Right ventricle myocardium superior (tissue), 1 donor: Measurements from ENCODE around the gene CTSA. TPM values are rescaled to one million over a fixed set of nuclear protein-coding genes. Genes with fewer than 3 reads are reported as not detected.

Experiments
- ATAC-seq: fragments of 200-7000 bp; cut with Tn5 transposase; one replicate; pipeline ENCODE4 v1.9.1; 2020; ENCODE audit warnings: mild to moderate bottlenecking; ENCODE audit not compliant: poor library complexity
- DNase-seq: peaks from one replicate; pipeline ENCODE4 v3.0.0-alpha.2; 2020
- intact Hi-C: fragments of 100-400 bp; cut with DNase I; formaldehyde crosslinking; loops from one replicate; pipeline ENCODE4 v1.11.2; 2022
- total RNA-seq: library from RNA; stranded (reverse); fragmentation: NEBNext Ultra II Directional; extraction: Animal tissue kit (Norgen Biotek cat#: 25700); gene quantifications from one replicate; pipeline ENCODE4 v1.2.1, GENCODE V29; 2021
- donor health status: DM: no; HTN: yes; CAD: no; lungs with severe emphysema.

The CTSA gene
- total RNA-seq, 1 donor from 2014 or later = 113 TPM

DNA sequence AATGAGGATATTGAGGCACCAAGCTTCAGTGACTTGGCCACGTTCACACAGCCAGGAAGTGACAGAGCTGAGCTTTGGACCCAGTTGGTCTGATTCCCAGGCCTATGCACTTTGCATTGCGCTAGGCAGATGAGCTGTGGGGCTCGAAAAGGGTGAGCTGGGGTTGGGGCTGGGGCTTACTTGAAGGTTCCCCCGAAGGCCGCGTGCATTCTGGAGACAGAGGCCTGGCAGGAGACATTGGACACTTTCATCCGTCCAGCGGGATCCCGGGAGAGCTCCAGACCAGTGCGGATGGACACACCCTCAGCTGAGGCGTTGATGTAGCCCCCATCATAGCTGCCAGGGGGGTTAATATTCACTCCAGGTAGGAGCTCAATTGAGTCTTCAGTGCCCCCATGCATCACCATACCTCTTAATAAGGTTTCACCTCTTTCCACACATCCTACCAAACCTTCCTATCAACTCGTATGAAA is 18.2 kb downstream of the CTSA start:
- ATAC-seq (no peak), DNase-seq (no peak)
- intact Hi-C loops = no loop called here

DNA sequence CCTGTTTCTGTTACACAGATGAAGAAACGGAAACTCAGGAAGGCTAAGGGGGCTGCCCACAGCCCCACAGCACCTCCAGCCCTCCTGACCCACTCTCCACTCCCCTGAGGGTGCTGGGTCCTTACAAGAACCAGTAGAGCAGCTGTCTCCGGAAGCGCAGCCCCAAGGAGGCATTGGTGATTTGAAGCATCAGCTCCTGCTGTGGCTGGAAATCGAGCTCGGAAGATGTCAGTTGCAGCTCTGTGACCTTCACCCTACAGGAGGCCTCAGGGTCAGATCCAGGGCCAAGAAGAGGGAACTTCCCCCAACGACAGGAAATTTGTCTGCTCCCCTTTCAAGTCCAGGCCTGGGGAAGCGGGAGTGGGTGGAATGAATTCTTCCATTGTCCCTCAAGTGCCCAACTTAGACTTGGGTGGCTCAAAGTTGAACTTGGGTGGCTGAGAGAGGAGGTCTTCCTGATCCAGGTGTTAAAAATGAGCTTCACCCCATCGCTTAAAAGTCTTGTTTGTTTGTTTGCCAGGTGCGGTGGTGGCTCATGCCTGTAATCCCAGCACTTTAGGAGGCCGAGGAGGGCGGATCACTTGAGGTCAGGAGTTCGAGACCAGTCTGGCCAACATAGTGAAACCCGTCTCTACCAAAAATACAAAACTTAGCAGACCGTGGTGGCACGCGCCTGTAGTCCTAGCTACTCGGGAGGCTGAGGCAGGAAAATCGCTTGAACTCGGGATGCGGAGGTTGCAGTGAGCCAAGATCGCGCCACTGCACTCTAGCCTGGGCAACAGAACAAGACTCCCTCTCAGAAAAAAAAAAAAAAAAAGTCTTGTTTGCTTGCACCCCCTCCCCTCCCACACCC is 18.9 kb downstream of the CTSA start:
- ATAC-seq = no peak
- intact Hi-C loops = no loop called here
- DNase-seq = no peak

GRCh38 chr20:45910670-45911485 is 19.7 kb downstream of the CTSA start:
- DNase-seq (peak; percentile 97), ATAC-seq (peak; percentile 90)
- intact Hi-C loops = no loop called here

DNA sequence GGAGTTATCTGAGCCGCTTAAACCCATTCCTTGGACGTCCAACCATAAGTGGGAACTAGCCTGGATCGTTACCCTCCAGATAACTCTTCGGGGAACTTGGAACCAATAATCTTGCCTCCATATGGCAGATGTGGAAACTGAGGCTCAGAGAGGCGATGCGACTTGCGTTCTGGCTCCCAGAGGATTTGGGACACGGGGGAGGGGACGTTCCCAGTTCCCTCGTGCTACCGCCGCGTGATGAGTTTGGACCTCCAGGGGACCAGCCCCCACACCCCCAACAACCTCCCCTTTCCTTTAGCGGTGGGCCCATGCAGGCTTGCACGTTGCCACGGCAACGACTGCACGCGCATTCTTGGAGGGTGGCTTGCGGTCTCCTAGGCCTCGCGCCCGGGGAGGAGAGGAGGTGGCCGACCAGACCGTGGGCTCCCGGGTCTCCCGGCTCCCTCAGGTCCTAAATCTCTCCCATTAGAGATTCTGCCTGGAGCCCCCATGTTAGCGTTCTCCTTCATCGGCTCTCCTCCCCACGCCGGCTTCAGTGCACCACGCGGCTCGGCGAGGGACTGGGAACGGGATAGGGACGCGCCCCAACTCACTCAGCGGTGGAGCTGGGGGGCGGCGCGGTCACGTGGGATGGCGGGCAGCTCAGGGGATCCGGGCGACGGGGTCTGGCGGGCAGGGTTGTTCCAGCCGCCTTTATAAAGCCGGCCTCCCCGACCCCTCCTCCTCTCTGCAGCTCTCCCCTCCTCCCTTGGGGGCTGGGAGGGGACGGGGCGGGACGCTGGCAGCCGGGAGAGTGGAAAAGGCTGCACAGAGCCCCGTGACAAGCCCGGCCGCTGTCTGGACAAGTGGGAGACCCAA is 20.6 kb downstream of the CTSA start, which contains the start of gene PLTP:
PLTP (minus strand) TSS at position 670 of the 858 bp plus-strand sequence. CDS start 703 bp downstream, outside the sequence.
- peak; percentile 75 for ATAC-seq
- DNase-seq = peak; percentile 89
- intact Hi-C loops = no loop called here

- DNase-seq (no peak), ATAC-seq (no peak)
- intact Hi-C loops = no loop called here
These were observed 21.2 kb downstream of the CTSA start for GRCh38 chr20:45912344-45912682.

GRCh38 chr20:45913116-45913515 is 22.0 kb downstream of the CTSA start:
- no peak for DNase-seq
- intact Hi-C loops = no loop called here
- no peak for ATAC-seq

DNA sequence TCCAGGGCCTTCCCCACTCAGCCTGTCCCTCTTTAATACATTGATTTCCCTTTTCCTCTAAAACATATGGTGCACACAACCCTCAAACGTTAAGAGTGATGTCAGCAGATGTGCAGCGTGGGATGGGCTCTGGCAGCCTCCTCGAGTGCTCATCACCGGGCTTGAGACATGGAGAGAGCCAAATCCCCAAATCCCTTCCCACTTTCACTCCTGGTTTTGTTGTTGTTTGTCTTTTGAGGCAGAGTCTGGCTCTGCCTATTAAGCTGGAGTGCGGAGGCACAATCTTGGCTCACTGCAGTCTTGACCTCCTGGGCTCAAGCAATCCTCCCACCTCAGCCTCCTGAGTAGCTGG is 26.6 kb downstream of the CTSA start:
- intact Hi-C loops = no loop called here
- ATAC-seq = peak; percentile 29
- no peak for DNase-seq

DNA sequence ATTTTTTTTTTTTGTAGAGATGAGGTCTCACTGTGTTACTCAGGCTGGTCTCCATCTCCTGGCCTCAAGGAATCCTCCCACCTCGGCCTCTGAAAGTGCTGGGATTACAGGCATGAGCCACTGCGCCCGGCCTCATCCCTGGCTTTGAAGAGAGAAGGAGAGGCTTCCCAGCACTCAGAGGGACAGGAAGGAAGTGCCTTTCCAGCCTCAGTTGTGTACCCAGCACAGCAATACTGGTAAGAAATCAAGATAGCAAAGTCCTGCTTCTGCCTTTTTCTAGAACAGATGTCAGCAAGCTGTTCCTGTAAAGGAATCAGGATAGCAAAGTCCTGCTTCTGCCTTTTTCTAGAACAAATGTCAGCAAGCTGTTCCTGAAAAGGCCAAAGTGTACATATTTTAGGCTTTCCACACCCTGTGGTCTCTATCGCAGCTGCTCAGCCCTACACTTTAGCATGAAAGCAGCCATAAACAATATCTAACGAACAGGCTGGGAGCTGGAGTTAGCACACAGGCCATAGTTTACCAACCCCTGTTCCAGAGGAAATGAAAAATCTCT is 27.1 kb downstream of the CTSA start:
- peak; percentile 45 for ATAC-seq
- intact Hi-C loops = no loop called here
- DNase-seq = no peak

DNA sequence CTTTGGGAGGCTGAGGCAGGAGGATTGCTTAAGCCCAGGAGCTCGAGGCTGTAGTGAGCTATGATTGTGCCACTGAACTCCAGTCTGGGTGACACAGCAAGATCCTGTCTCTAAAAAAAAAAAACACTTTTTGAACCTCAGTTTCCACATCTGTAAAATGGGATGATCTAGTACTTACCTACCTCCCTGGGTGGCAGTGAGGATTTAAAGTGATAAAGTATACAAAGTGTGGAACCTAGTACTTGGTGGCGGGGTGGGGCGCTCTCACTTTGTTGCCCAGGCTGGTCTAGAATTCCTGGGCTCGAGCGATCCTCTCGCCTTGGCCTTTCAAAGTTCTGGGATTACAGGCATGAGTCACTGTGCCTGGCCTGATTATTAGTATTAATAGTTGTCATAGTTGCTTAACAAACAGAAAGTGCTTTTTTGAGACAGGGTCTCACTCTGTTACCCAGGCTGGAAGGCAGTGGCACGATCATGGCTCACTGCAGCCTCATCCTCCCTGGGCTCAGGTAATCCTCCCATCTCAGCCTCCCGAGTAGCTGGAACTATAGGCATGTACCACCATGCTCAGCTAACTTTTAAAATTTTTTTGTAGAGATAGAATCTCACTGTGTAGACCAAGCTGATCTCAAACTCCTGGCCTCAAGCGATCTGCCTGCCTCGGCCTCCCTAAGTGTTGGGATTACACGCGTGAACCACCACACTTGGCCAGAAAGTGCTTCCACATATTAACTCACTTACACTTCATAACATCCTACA is 27.8 kb downstream of the CTSA start:
- intact Hi-C loops = no loop called here
- ATAC-seq = no peak
- DNase-seq = no peak

- intact Hi-C loops = no loop called here
- peak; percentile 90 for DNase-seq
These were observed 28.6 kb downstream of the CTSA start for GRCh38 chr20:45919542-45920399.

DNA sequence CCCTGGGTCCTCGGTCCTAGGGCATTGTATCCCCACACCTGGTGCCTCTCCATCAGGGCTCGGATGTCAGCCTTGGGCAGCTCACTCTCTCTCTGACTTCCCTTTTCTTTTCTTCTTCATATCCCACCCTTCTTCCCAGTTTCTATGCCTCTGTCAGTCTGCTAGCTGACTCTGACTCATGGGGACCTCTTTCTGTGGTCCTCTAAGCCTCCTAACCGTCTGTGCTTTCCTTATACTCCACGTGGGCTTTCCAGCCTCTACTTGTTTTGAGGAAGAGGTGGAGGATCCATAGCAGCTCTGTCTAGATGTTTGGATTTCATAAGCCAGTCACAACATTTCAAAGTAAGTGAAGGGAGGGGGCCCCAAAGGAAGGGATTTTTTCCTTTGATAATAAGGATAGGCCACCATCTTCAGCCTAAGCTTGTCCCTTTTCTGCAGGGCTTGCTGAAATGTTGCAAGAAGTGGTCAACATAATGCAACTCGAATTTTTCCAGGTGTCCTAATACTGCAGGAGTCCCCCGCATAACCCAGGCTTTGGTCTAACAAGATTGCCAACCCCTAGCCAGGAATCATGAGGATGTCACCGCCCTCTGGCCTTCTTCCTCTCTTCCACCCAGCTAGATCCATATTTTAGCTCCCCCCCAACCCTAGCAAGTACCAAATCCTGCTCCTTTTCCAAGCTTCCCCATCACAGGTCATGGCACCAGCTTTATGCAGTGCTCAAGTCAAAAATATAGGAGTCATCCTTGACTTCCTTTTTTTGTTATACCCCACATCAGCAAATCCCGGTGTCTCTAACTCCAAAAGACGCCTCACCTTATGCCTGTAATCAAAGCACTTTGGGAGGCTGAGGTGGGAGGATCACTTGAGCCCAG is 29.6 kb downstream of the CTSA start:
- ATAC-seq (no peak), DNase-seq (no peak)
- intact Hi-C loops = no loop called here

More at GRCh38 chr20:45919542-45920399, 28.6 kb downstream of the CTSA start:
- ATAC-seq = peak; percentile 80

DNA sequence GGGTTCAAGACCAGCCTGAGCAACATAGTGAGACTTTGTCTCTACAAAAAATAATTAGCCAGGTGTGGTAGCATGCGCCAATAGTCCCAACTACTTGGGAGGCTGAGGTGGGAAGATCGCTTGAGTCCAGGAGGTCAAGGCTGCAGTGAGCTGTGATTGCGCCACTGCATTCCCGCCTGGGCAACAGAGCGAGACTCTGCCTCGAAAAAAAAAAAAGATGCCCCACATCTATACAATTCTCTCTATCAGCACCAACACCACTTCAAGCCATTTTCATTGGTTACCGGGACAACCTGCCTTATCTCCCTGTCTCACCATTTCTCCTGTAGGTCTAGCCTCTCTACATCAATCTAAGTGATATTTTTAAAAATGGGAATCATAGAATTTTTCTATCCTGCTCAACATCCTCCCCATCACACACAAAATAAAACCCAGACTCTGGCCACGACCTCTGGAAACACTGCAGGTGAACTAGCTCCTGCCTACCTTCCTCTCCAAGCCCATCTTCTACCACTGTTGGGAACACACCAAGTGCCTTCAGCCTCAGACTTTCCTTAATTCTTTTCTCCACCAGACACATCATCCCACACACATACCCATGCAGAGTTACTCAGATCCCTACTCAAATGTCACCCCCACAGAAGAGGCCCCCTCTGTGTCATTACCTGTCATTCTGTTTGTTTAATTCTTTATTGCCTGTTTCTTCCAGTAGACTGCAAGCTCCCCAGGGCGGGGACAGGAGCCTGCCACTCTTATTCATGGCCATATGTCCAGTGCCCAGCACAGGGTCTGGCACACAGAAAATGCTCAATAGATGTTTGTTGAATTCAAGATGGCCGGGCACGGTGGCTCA is 30.4 kb downstream of the CTSA start:
- no peak for ATAC-seq
- intact Hi-C loops = no loop called here
- DNase-seq = no peak

GRCh38 chr20:45924391-45925261 is 33.5 kb downstream of the CTSA start:
- peak; percentile 65 for DNase-seq
- ATAC-seq = peak; percentile 56
- intact Hi-C loops = no loop called here

DNA sequence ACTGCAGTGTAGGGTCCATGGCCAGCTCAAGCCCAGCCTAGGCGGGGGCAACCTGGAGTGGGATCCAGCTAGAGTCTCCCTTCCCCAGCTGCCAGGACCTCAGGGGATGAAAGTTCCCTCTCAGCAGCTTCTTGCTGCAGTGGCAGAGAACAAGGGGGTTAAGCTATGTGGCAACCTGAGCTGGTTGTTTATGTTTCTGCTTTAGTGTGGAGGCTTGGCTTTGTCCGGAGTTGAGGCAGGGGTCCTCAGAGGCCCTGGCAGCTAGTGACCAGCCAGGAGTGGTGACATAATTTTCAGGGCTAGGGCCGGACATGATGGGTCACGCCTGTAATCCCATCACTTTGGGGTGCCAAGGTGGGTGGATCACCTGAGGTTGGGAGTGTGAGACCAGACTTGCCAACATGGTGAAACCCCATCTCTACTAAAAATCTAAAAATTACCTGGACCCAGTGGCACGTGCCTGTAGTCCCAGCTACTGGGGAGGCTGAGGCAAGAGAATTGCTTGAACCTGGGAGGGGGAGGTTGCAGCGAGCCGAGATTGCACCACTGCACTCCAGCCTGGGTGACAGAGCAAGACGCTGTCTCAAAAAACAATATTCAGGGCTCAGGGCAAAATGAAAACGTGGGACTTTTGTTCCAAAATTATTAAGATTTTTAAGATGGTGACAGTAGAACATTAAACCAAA is 34.8 kb downstream of the CTSA start:
- intact Hi-C loops = no loop called here
- no peak for ATAC-seq
- no peak for DNase-seq
